ENCODE results near the gene PUSL1. TPM values are rescaled to one million over a fixed set of nuclear protein-coding genes. Genes with fewer than 3 reads are reported as not detected.
A peak's percentile ranks its signal among the peaks of the same experiment; 100 is the strongest.

Gene PUSL1
- total RNA-seq, 1 donor from 2014 or later: 21.5 TPM

GRCh38 chr1:1342061-1342562 is 33.7 kb downstream of the PUSL1 start:
- Mint-ChIP-seq H3K36me3 (ENCODE audit: unreplicated experiment) (peaks cover 8% of the 10 kb centered on the region), H3K27me3 (ENCODE audit: unreplicated experiment) (no peaks in the 10 kb centered on the region), H3K27ac (ENCODE audit: unreplicated experiment) (no peak overlapping the region), H3K4me1 (ENCODE audit: unreplicated experiment) (peaks cover 17% of the 10 kb centered on the region), H3K9me3 (ENCODE audit: unreplicated experiment) (no peaks in the 10 kb centered on the region), H3K4me3 (ENCODE audit: unreplicated experiment) (no peak overlapping the region)
- no peak for TF ChIP-seq CTCF (IDR thresholded peaks at IDR 0.05)
- DNase-seq (ENCODE audit: extremely low spot score, unreplicated experiment): no peak

- Mint-ChIP-seq H3K4me1 (ENCODE audit: unreplicated experiment) (peaks cover 23% of the 10 kb centered on the region), H3K4me3 (ENCODE audit: unreplicated experiment) (no peak overlapping the region), H3K9me3 (ENCODE audit: unreplicated experiment) (no peaks in the 10 kb centered on the region), H3K27ac (ENCODE audit: unreplicated experiment) (no peak overlapping the region), H3K36me3 (ENCODE audit: unreplicated experiment) (peaks cover 8% of the 10 kb centered on the region), H3K27me3 (ENCODE audit: unreplicated experiment) (no peaks in the 10 kb centered on the region)
- TF ChIP-seq CTCF (IDR thresholded peaks at IDR 0.05): no peak
- no peak for DNase-seq (ENCODE audit: extremely low spot score, unreplicated experiment)
Measured at GRCh38 chr1:1342584-1343115, 34.3 kb downstream of the PUSL1 start.

- H3K27ac Mint-ChIP-seq (ENCODE audit: unreplicated experiment): no peak overlapping the region
- H3K9me3 Mint-ChIP-seq (ENCODE audit: unreplicated experiment): no peaks in the 10 kb centered on the region
- no peak overlapping the region for H3K4me3 Mint-ChIP-seq (ENCODE audit: unreplicated experiment)
- H3K36me3 Mint-ChIP-seq (ENCODE audit: unreplicated experiment): peaks cover 8% of the 10 kb centered on the region
- no peak for TF ChIP-seq CTCF (IDR thresholded peaks at IDR 0.05)
- no peaks in the 10 kb centered on the region for H3K27me3 Mint-ChIP-seq (ENCODE audit: unreplicated experiment)
- peaks cover 24% of the 10 kb centered on the region for H3K4me1 Mint-ChIP-seq (ENCODE audit: unreplicated experiment)
- DNase-seq (ENCODE audit: extremely low spot score, unreplicated experiment): no peak
Measured at GRCh38 chr1:1343811-1344421, 35.5 kb downstream of the PUSL1 start.

GRCh38 chr1:1344655-1345361 is 36.4 kb downstream of the PUSL1 start:
- Mint-ChIP-seq H3K4me1 (ENCODE audit: unreplicated experiment) (peaks cover 24% of the 10 kb centered on the region), H3K27ac (ENCODE audit: unreplicated experiment) (no peak overlapping the region), H3K4me3 (ENCODE audit: unreplicated experiment) (no peak overlapping the region), H3K36me3 (ENCODE audit: unreplicated experiment) (peaks cover 8% of the 10 kb centered on the region), H3K9me3 (ENCODE audit: unreplicated experiment) (no peaks in the 10 kb centered on the region), H3K27me3 (ENCODE audit: unreplicated experiment) (no peaks in the 10 kb centered on the region)
- peak; percentile 50 for TF ChIP-seq CTCF (IDR thresholded peaks at IDR 0.05)
- DNase-seq (ENCODE audit: extremely low spot score, unreplicated experiment): no peak

GRCh38 chr1:1345384-1345783 is 37.0 kb downstream of the PUSL1 start:
- H3K9me3 Mint-ChIP-seq (ENCODE audit: unreplicated experiment): no peaks in the 10 kb centered on the region
- no peak overlapping the region for H3K4me3 Mint-ChIP-seq (ENCODE audit: unreplicated experiment)
- H3K27ac Mint-ChIP-seq (ENCODE audit: unreplicated experiment): no peak overlapping the region
- peaks cover 6% of the 10 kb centered on the region for H3K36me3 Mint-ChIP-seq (ENCODE audit: unreplicated experiment)
- no peaks in the 10 kb centered on the region for H3K27me3 Mint-ChIP-seq (ENCODE audit: unreplicated experiment)
- no peak for TF ChIP-seq CTCF (IDR thresholded peaks at IDR 0.05)
- H3K4me1 Mint-ChIP-seq (ENCODE audit: unreplicated experiment): peaks cover 24% of the 10 kb centered on the region
- DNase-seq (ENCODE audit: extremely low spot score, unreplicated experiment): no peak
